Measurements from ENCODE around the gene LDLR.

- TF ChIP-seq, protein P1, sequence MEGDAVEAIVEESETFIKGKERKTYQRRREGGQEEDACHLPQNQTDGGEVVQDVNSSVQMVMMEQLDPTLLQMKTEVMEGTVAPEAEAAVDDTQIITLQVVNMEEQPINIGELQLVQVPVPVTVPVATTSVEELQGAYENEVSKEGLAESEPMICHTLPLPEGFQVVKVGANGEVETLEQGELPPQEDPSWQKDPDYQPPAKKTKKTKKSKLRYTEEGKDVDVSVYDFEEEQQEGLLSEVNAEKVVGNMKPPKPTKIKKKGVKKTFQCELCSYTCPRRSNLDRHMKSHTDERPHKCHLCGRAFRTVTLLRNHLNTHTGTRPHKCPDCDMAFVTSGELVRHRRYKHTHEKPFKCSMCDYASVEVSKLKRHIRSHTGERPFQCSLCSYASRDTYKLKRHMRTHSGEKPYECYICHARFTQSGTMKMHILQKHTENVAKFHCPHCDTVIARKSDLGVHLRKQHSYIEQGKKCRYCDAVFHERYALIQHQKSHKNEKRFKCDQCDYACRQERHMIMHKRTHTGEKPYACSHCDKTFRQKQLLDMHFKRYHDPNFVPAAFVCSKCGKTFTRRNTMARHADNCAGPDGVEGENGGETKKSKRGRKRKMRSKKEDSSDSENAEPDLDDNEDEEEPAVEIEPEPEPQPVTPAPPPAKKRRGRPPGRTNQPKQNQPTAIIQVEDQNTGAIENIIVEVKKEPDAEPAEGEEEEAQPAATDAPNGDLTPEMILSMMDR (IDR thresholded peaks at IDR 0.05; ENCODE audit: insufficient read depth, low read depth, low read length) = no peak
- TF ChIP-seq EZH2 (IDR thresholded peaks at IDR 0.05; ENCODE audit: insufficient read depth, low read length) = no peak
Observed at GRCh38 chr19:11061952-11062351, 27.3 kb upstream of the LDLR start.

Measured in astrocyte (in vitro differentiated cells and primary cell).